PC-3 (cell line): ENCODE results near the gene GAS7. TPM values are rescaled to one million over a fixed set of nuclear protein-coding genes. Genes with fewer than 3 reads are reported as not detected.

Experiments used
- ATAC-seq: fragments of 200-7000 bp; cut with Tn5 transposase; 2 replicates; pipeline ENCODE4 v1.9.1; 2020; ENCODE audit warnings: mild to moderate bottlenecking, moderate library complexity
- BruUV-seq: library from RNA; stranded (reverse); fragments of 400-500 nt; replicated peaks from 2 replicates; lab custom pipeline; 2021; lab: Mats Ljungman, UMichigan
- CTCF ChIA-PET: fragments of 300-600 bp; sonication (Branson Sonifier 250); formaldehyde crosslinking; loops from one replicate; lab custom pipeline; 2022; ENCODE audit warnings: antibody characterized with exemption; lab: Charles Lee
- POLR2A ChIA-PET: fragments of 300-600 bp; sonication (Branson Sonifier 250); formaldehyde crosslinking; loops from one replicate; lab custom pipeline; 2022; ENCODE audit warnings: antibody characterized with exemption; ENCODE audit not compliant: unreplicated experiment; lab: Charles Lee
- DNase-seq: peaks from one replicate; pipeline ENCODE4 v3.0.0-alpha.2; 2015
- H2AFZ ChIP-seq: fragments of 300-600 bp; sonication (generic); 2 replicates; pipeline ENCODE4 v1.6.0; 2016; ENCODE audit warnings: antibody characterized with exemption, low read length
- H3F3A ChIP-seq: fragments of 300-600 bp; sonication (generic); one replicate; pipeline ENCODE4 v1.6.0; 2017; ENCODE audit warnings: antibody characterized with exemption, low read length, control low read depth, mild to moderate bottlenecking; ENCODE audit not compliant: unreplicated experiment
- H3K27ac ChIP-seq: fragments of 300-600 bp; sonication (generic); 2 replicates; pipeline ENCODE4 v1.5.1; 2016; ENCODE audit warnings: mild to moderate bottlenecking, low read length
- H3K27me3 ChIP-seq: fragments of 300-600 bp; sonication (generic); 2 replicates; pipeline ENCODE4 v1.6.1; 2016; ENCODE audit warnings: low read length, mixed read lengths
- H3K36me3 ChIP-seq: fragments of 300-600 bp; sonication (generic); 2 replicates; pipeline ENCODE4 v1.6.1; 2016; ENCODE audit warnings: low read depth, mixed run types, low read length, mixed read lengths
- H3K4me1 ChIP-seq: fragments of 300-600 bp; sonication (generic); 2 replicates; pipeline ENCODE4 v1.5.1; 2016; ENCODE audit warnings: low read length; ENCODE audit not compliant: insufficient read depth
- H3K4me2 ChIP-seq: fragments of 300-600 bp; sonication (generic); 2 replicates; pipeline ENCODE4 v1.6.0; 2016; ENCODE audit warnings: low read length
- H3K4me3 ChIP-seq: fragments of 300-600 bp; sonication (generic); 2 replicates; pipeline ENCODE4 v1.5.1; 2016; ENCODE audit warnings: mild to moderate bottlenecking, low read length, mixed read lengths
- H3K79me2 ChIP-seq: fragments of 300-600 bp; sonication (generic); 2 replicates; pipeline ENCODE4 v1.6.1; 2017; ENCODE audit warnings: low read length, mixed read lengths
- H3K9ac ChIP-seq: fragments of 300-600 bp; sonication (generic); 2 replicates; pipeline ENCODE4 v1.6.0; 2016; ENCODE audit warnings: mild to moderate bottlenecking, low read length
- H3K9me2 ChIP-seq: fragments of 300-600 bp; sonication (generic); replicated peaks from 2 replicates; pipeline ENCODE4 v1.6.1; 2016; ENCODE audit warnings: mixed run types, low read length, mixed read lengths
- H3K9me3 ChIP-seq: fragments of 300-600 bp; sonication (generic); 2 replicates; pipeline ENCODE4 v1.6.1; 2016; ENCODE audit warnings: low read length, mixed read lengths
- H4K20me1 ChIP-seq: fragments of 300-600 bp; sonication (generic); 2 replicates; pipeline ENCODE4 v1.6.1; 2016; ENCODE audit warnings: low read length, mixed read lengths
- CTCF ChIP-seq: fragments of 300-600 bp; sonication (generic); conservative IDR thresholded peaks from 2 replicates; pipeline ENCODE4 v1.5.1; 2017; ENCODE audit warnings: antibody characterized with exemption, low read depth, mild to moderate bottlenecking, low read length
- EZH2 ChIP-seq: fragments of 300-600 bp; sonication (generic); IDR thresholded peaks from one replicate; pipeline ENCODE4 v1.6.1; 2017; ENCODE audit warnings: antibody characterized with exemption, mild to moderate bottlenecking, low read length; ENCODE audit not compliant: unreplicated experiment
- EZH2phosphoT487 ChIP-seq: fragments of 300-600 bp; sonication (generic); IDR thresholded peaks from 2 replicates; pipeline ENCODE4 v1.6.1; 2018; ENCODE audit warnings: mild to moderate bottlenecking, antibody characterized with exemption, low read length, borderline replicate concordance
- intact Hi-C: fragments of 100-400 bp; cut with micrococcal nuclease; formaldehyde crosslinking; loops from 2 replicates; pipeline ENCODE4 v1.9.0; 2023
- total RNA-seq: library from RNA; depleted of rRNA; stranded (reverse); fragments of >200 nt; gene quantifications from 2 replicates; pipeline ENCODE4 v1.2.3, GENCODE V29; 2014

GAS7 gene
- total RNA-seq, 1 experiment from 2014 or later, result not detected

GRCh38 chr17:10001306-10001873, 197.0 kb downstream of the GAS7 start:
- H3K9me3 ChIP-seq, result no peaks in the 10 kb centered on the region
- H3K27ac ChIP-seq, result no peak overlapping the region
- ATAC-seq, result no peak
- TF ChIP-seq CTCF (no peak), EZH2phosphoT487 (no peak), EZH2 (no peak)
- H3K9ac ChIP-seq, result no peak overlapping the region
- H4K20me1 ChIP-seq, result no peaks in the 10 kb centered on the region
- peaks cover 35% of the 10 kb centered on the region for H3K27me3 ChIP-seq
- no peak overlapping the region for H3K4me2 ChIP-seq
- CTCF ChIA-PET, result no interaction called here
- no TSS peak for BruUV-seq
- no peaks in the 10 kb centered on the region for H3K4me1 ChIP-seq
- POLR2A ChIA-PET, result no interaction called here
- no peak for DNase-seq
- no peaks in the 10 kb centered on the region for H3F3A ChIP-seq
- H3K36me3 ChIP-seq, result no peaks in the 10 kb centered on the region
- no peaks in the 10 kb centered on the region for H3K79me2 ChIP-seq
- no peaks in the 10 kb centered on the region for H3K9me2 ChIP-seq
- intact Hi-C loops, result no loop called here
- H3K4me3 ChIP-seq, result no peak overlapping the region
- H2AFZ ChIP-seq, result no peak overlapping the region

DNA sequence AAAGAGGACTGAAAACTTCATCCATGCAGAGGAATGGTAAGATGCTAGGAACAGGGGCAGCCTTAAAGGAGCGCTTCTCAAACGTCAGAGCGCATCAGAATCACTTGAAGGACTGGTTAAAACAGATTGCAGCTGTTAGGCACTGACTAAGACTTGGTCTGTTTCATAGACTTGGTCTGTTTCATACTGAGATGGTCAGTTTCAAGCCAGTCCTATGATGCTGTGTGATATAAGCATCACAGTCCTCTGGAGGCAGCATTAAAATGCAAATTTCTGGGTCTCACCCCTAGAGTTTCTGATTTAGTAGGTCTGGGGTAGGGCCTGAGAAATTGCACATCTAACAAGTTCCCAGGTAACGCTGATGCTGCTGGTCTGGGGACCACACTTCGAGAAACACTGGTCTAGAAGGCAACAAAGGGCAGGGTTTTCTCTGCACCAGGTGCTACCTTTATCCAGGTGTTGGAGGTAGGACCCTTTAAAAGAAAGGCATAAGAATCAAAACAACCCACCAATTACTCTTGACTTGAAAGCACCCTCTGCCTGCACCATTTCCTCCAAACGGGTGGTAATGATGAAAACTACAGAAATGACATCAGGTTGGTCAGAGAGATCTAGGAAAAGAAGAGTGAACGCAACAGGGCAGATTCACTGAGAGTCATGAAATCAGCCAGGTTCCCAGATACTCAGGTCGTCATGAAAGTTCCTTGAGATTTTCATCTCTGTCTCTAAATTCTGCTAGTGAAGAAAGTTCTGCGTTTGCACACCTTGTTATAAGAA, 198.3 kb downstream of the GAS7 start:
- Histone ChIP-seq H3F3A (no peaks in the 10 kb centered on the region), H3K79me2 (no peaks in the 10 kb centered on the region), H3K9me3 (no peaks in the 10 kb centered on the region), H3K36me3 (no peaks in the 10 kb centered on the region), H3K4me1 (no peaks in the 10 kb centered on the region), H4K20me1 (no peaks in the 10 kb centered on the region), H3K9ac (no peak overlapping the region), H2AFZ (no peak overlapping the region), H3K9me2 (no peaks in the 10 kb centered on the region), H3K27me3 (peaks cover 35% of the 10 kb centered on the region), H3K27ac (no peak overlapping the region), H3K4me3 (no peak overlapping the region), H3K4me2 (no peak overlapping the region)
- ChIA-PET CTCF (no interaction called here), POLR2A (no interaction called here)
- no peak for TF ChIP-seq CTCF
- no peak for TF ChIP-seq EZH2
- no peak for TF ChIP-seq EZH2phosphoT487
- no TSS peak for BruUV-seq
- no peak for DNase-seq
- no peak for ATAC-seq
- intact Hi-C loops, result no loop called here

DNA sequence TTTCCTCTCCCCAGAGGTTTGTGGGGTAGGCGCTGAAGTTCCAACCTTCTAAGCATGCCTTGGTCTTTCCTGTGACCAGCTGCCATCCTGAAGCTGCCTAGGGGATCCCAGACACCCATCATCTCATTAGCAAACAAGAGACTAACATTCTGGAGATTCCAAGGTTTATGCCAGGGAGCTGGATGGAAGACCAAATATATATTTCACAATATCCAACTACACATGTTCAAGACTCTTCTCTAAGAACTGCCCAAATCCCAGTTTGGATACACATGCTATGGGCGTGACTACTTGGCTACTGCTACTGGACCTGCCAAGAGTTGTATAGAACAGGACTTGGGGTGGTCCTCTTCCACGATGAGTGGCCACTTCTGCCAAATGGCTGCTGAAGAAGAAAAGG, 200.3 kb downstream of the GAS7 start:
- ATAC-seq, result no peak
- Histone ChIP-seq H3K27ac (no peak overlapping the region), H3K4me2 (no peak overlapping the region), H3K4me3 (no peak overlapping the region), H3K9me2 (no peaks in the 10 kb centered on the region), H3K79me2 (no peaks in the 10 kb centered on the region), H3F3A (no peaks in the 10 kb centered on the region), H3K4me1 (no peaks in the 10 kb centered on the region), H2AFZ (no peak overlapping the region), H3K9me3 (no peaks in the 10 kb centered on the region), H3K9ac (no peak overlapping the region), H4K20me1 (no peaks in the 10 kb centered on the region), H3K27me3 (peaks cover 35% of the 10 kb centered on the region), H3K36me3 (no peaks in the 10 kb centered on the region)
- intact Hi-C loops, result no loop called here
- ChIA-PET POLR2A (no interaction called here), CTCF (no interaction called here)
- TF ChIP-seq EZH2phosphoT487, result no peak
- TF ChIP-seq CTCF, result no peak
- TF ChIP-seq EZH2, result no peak
- BruUV-seq, result no TSS peak
- DNase-seq, result no peak
